ENCODE measurements around the gene ATG7. TPM values are rescaled to one million over a fixed set of nuclear protein-coding genes. Genes with fewer than 3 reads are reported as not detected.
A peak's percentile ranks its signal among the peaks of the same experiment; 100 is the strongest.
"Not testable (repeated sequence)": the region's sequence is repeated elsewhere in the genome, so short reads cannot be mapped to it uniquely, and the experiment has no call there.

The ATG7 gene
- total RNA-seq, 8 experiments from 2014 or later, result 16.9 to 39.4 (median 24.8) TPM

GRCh38 chr3:11435440-11436165 lies 163.4 kb downstream of the ATG7 start:
- H3K4me3 ChIP-seq, result no peak overlapping the region
- in situ Hi-C loops (cut with MboI; ENCODE audit: low pct_unique_long_range_greater_than_20kb in 2 of 9, low sequenced_read_pairs in 9 of 9, unreplicated experiment in 9 of 9), result no loop called here

GRCh38 chr3:11436775-11437174 lies 164.6 kb downstream of the ATG7 start:
- no peak overlapping the region for H3K4me3 ChIP-seq
- peaks cover 2 to 3% of the 10 kb centered on the region in 2 donors for H3K4me1 ChIP-seq (replicated peaks in 1 of 2)
- H3K27ac ChIP-seq, result no peak overlapping the region
- no peak for ATAC-seq (replicated peaks in 6 of 8)
- WGBS, 10 experiments, result 40 to 100% (median 86%) methylated on average over 1 to 2 of the region's 2 CpGs; no CpG with 5 or more reads in 2 of the 10 experiments
- in situ Hi-C loops (cut with MboI; ENCODE audit: low pct_unique_long_range_greater_than_20kb in 2 of 9, low sequenced_read_pairs in 9 of 9, unreplicated experiment in 9 of 9), result no loop called here

More at GRCh38 chr3:11435440-11436165, 163.4 kb downstream of the ATG7 start:
- 31 to 100% (median 75%) methylated on average over 1 to 6 of the region's 7 CpGs for WGBS, 10 experiments
- Histone ChIP-seq H3K27ac (no peak overlapping the region), H3K4me1 (replicated peaks in 1 of 2) (peaks cover 7 to 8% of the 10 kb centered on the region in 2 donors)
- ATAC-seq (replicated peaks in 6 of 8), result peak in 1 of 8 experiments; percentile 17

- WGBS, 10 experiments, result 92 to 100% (median 97%) methylated on average over 1 to 6 of the region's 6 CpGs; no CpG with 5 or more reads in 2 of the 10 experiments
- ATAC-seq (replicated peaks in 6 of 8), result no peak
- Histone ChIP-seq H3K4me1 (replicated peaks in 1 of 2) (no peaks in the 10 kb centered on the region), H3K4me3 (no peak overlapping the region), H3K27ac (no peak overlapping the region)
- in situ Hi-C loops (cut with MboI; ENCODE audit: low pct_unique_long_range_greater_than_20kb in 2 of 9, low sequenced_read_pairs in 9 of 9, unreplicated experiment in 9 of 9), result no loop called here
Measured at GRCh38 chr3:11437506-11437905, 165.3 kb downstream of the ATG7 start.

GRCh38 chr3:11438646-11439045 lies 166.4 kb downstream of the ATG7 start:
- ATAC-seq (replicated peaks in 6 of 8), result no peak
- no peak overlapping the region for H3K27ac ChIP-seq
- no peaks in the 10 kb centered on the region for H3K4me1 ChIP-seq (replicated peaks in 1 of 2)
- 38 to 100% (median 100%) methylated on average over 1 to 2 of the region's 2 CpGs; no CpG with 5 or more reads in 2 of the 10 experiments for WGBS, 10 experiments
- in situ Hi-C loops (cut with MboI; ENCODE audit: low pct_unique_long_range_greater_than_20kb in 2 of 9, low sequenced_read_pairs in 9 of 9, unreplicated experiment in 9 of 9), result no loop called here
- no peak overlapping the region for H3K4me3 ChIP-seq

GRCh38 chr3:11441346-11441745 lies 169.1 kb downstream of the ATG7 start:
- H3K4me3 ChIP-seq; H3K4me1 ChIP-seq (replicated peaks in 1 of 2); in situ Hi-C loops (cut with MboI; ENCODE audit: low pct_unique_long_range_greater_than_20kb in 2 of 9, low sequenced_read_pairs in 9 of 9, unreplicated experiment in 9 of 9); ATAC-seq (replicated peaks in 6 of 8); H3K27ac ChIP-seq: not testable (repeated sequence)
- 79 to 100% (median 88%) methylated on average over 3 to 7 of the region's 7 CpGs for WGBS, 10 experiments

- Histone ChIP-seq H3K27ac (no peak overlapping the region), H3K4me3 (no peak overlapping the region), H3K4me1 (replicated peaks in 1 of 2) (no peaks in the 10 kb centered on the region)
- ATAC-seq (replicated peaks in 6 of 8), result no peak
- in situ Hi-C loops (cut with MboI; ENCODE audit: low pct_unique_long_range_greater_than_20kb in 2 of 9, low sequenced_read_pairs in 9 of 9, unreplicated experiment in 9 of 9), result no loop called here
- WGBS, 10 experiments, result 57 to 100% (median 100%) methylated on average over 1 of the region's 1 CpG; no CpG with 5 or more reads in 3 of the 10 experiments
Measured at GRCh38 chr3:11444404-11444803, 172.2 kb downstream of the ATG7 start.

- H3K27ac ChIP-seq; H3K4me3 ChIP-seq; ATAC-seq (replicated peaks in 6 of 8); H3K4me1 ChIP-seq (replicated peaks in 1 of 2); in situ Hi-C loops (cut with MboI; ENCODE audit: low pct_unique_long_range_greater_than_20kb in 2 of 9, low sequenced_read_pairs in 9 of 9, unreplicated experiment in 9 of 9): not testable (repeated sequence)
- 0 to 100% (median 93%) methylated on average over 1 to 3 of the region's 3 CpGs; no CpG with 5 or more reads in 3 of the 10 experiments for WGBS, 10 experiments
Measured at GRCh38 chr3:11445193-11445592, 173.0 kb downstream of the ATG7 start.

GRCh38 chr3:11445883-11446282 lies 173.7 kb downstream of the ATG7 start:
- ATAC-seq (replicated peaks in 6 of 8), result no peak
- Histone ChIP-seq H3K4me1 (replicated peaks in 1 of 2) (no peaks in the 10 kb centered on the region), H3K27ac (no peak overlapping the region), H3K4me3 (no peak overlapping the region)
- WGBS, 10 experiments, result 15 to 100% (median 73%) methylated on average over 1 to 2 of the region's 2 CpGs; no CpG with 5 or more reads in 3 of the 10 experiments
- in situ Hi-C loops (cut with MboI; ENCODE audit: low pct_unique_long_range_greater_than_20kb in 2 of 9, low sequenced_read_pairs in 9 of 9, unreplicated experiment in 9 of 9), result no loop called here

- in situ Hi-C loops (cut with MboI; ENCODE audit: low pct_unique_long_range_greater_than_20kb in 2 of 9, low sequenced_read_pairs in 9 of 9, unreplicated experiment in 9 of 9), result no loop called here
- no peak overlapping the region for H3K4me3 ChIP-seq
- peak in 1 of 8 experiments; percentile 66 for ATAC-seq (replicated peaks in 6 of 8)
- H3K27ac ChIP-seq, result no peak overlapping the region
- H3K4me1 ChIP-seq (replicated peaks in 1 of 2), result no peaks in the 10 kb centered on the region
- WGBS, 10 experiments, result 0 to 100% (median 71%) methylated on average over 1 to 2 of the region's 2 CpGs; no CpG with 5 or more reads in 3 of the 10 experiments
Measured at GRCh38 chr3:11447584-11448200, 175.5 kb downstream of the ATG7 start.

- in situ Hi-C loops (cut with MboI; ENCODE audit: low pct_unique_long_range_greater_than_20kb in 2 of 9, low sequenced_read_pairs in 9 of 9, unreplicated experiment in 9 of 9), result no loop called here
- no peak for ATAC-seq (replicated peaks in 6 of 8)
- H3K4me3 ChIP-seq, result no peak overlapping the region
- peaks cover 11 to 15% of the 10 kb centered on the region in 2 donors for H3K4me1 ChIP-seq (replicated peaks in 1 of 2)
- H3K27ac ChIP-seq, result no peak overlapping the region
- 71 to 100% (median 91%) methylated on average over 1 to 2 of the region's 2 CpGs; no CpG with 5 or more reads in 2 of the 10 experiments for WGBS, 10 experiments
Measured at GRCh38 chr3:11450015-11450414, 177.8 kb downstream of the ATG7 start.

GRCh38 chr3:11452312-11452711 lies 180.1 kb downstream of the ATG7 start:
- H3K4me3 ChIP-seq, result no peak overlapping the region
- in situ Hi-C loops (cut with MboI; ENCODE audit: low pct_unique_long_range_greater_than_20kb in 2 of 9, low sequenced_read_pairs in 9 of 9, unreplicated experiment in 9 of 9), result no loop called here
- WGBS, 10 experiments, result 45 to 95% (median 85%) methylated on average over 2 to 5 of the region's 5 CpGs
- H3K27ac ChIP-seq, result no peak overlapping the region
- peak in 3 of 8 experiments; percentile 20 to 59 (median 32) for ATAC-seq (replicated peaks in 6 of 8)
- H3K4me1 ChIP-seq (replicated peaks in 1 of 2), result peaks cover 11 to 15% of the 10 kb centered on the region in 2 donors

- H3K4me3 ChIP-seq, result no peak overlapping the region
- in situ Hi-C loops (cut with MboI; ENCODE audit: low pct_unique_long_range_greater_than_20kb in 2 of 9, low sequenced_read_pairs in 9 of 9, unreplicated experiment in 9 of 9), result no loop called here
- ATAC-seq (replicated peaks in 6 of 8), result peak; percentile 45 to 96 (median 92)
- 2 to 100% (median 67%) methylated on average over 1 to 12 of the region's 14 CpGs for WGBS, 10 experiments
- peak overlapping the region; percentile 35 to 38 for H3K27ac ChIP-seq
- H3K4me1 ChIP-seq (replicated peaks in 1 of 2), result peaks cover 11 to 15% of the 10 kb centered on the region in 2 donors
Measured at GRCh38 chr3:11452885-11453847, 181.0 kb downstream of the ATG7 start.
